ENCODE data around the gene PDCD7. TPM values are rescaled to one million over a fixed set of nuclear protein-coding genes. Genes with fewer than 3 reads are reported as not detected.

The PDCD7 gene
- polyA plus RNA-seq, 1 of the 3 experiments (the other 2 are of a cell fraction) = 15.3 TPM

DNA sequence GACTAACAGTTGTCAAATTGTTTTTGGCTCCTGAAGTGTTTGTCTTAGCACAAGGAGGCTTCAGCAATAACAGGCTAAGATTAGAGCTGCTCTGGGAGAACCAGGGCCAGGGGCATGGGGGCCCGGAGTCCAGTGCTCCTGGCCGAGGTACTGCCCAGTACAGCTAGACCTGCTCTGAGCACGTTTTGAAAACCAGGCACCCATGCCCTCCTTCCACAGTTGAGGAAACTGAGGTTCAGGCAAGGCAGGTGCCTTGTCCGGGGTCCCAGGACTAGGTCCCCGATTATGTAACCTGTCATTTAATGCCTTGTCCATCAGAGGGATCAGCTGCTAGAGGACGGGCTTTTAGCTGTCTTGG is 37.9 kb downstream of the PDCD7 start:
- Histone ChIP-seq H3F3A (replicated peaks; ENCODE audit: insufficient read depth) (no peaks in the 10 kb centered on the region), H3K36me3 (replicated peaks in 1 of 2; ENCODE audit: control insufficient read depth in 1 of 2, insufficient read depth in 2 of 2, low read length in 1 of 2) (peaks cover 7 to 51% of the 10 kb centered on the region in 2 experiments), H3K9me3 (no peaks in the 10 kb centered on the region), H3K9ac (no peak overlapping the region), H4K20me1 (ENCODE audit: insufficient read depth) (no peaks in the 10 kb centered on the region), H3K27me3 (ENCODE audit: insufficient read depth) (no peaks in the 10 kb centered on the region), H3K27ac (ENCODE audit: low read depth in 2 of 2, low read length in 1 of 2) (no peak overlapping the region), H3K4me3 (ENCODE audit: low read depth in 2 of 2, low read length in 1 of 2) (no peak overlapping the region), H3K79me2 (ENCODE audit: insufficient read depth) (no peaks in the 10 kb centered on the region), H3K9me2 (no peaks in the 10 kb centered on the region), H3K4me1 (ENCODE audit: control insufficient read depth in 1 of 2, insufficient read depth in 2 of 2, low read depth in 1 of 2, low read length in 1 of 2) (no peaks in the 10 kb centered on the region; a peak in 1 of 4 replicates), H2AFZ (ENCODE audit: low read depth) (no peak overlapping the region), H3K4me2 (no peak overlapping the region)
- no peak for TF ChIP-seq RAD21 (IDR thresholded peaks at IDR 0.05; ENCODE audit: low read length)
- TF ChIP-seq, protein P1, sequence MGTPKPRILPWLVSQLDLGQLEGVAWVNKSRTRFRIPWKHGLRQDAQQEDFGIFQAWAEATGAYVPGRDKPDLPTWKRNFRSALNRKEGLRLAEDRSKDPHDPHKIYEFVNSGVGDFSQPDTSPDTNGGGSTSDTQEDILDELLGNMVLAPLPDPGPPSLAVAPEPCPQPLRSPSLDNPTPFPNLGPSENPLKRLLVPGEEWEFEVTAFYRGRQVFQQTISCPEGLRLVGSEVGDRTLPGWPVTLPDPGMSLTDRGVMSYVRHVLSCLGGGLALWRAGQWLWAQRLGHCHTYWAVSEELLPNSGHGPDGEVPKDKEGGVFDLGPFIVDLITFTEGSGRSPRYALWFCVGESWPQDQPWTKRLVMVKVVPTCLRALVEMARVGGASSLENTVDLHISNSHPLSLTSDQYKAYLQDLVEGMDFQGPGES (IDR thresholded peaks at IDR 0.05; ENCODE audit: low read depth, low read length) = no peak
- CTCF ChIA-PET = interaction anchor here (1.2 to 2.1 kb wide), 4 partner anchors 9 to 62 kb away, joined by 3 to 6 read pairs (median 4); no protein-coding TSS in a partner anchor
- DNase-seq = no peak
- POLR2A ChIA-PET = no interaction called here
- WGBS (ENCODE audit: low lambda C conversion rate) = 87% methylated on average over 4 of the region's 6 CpGs

DNA sequence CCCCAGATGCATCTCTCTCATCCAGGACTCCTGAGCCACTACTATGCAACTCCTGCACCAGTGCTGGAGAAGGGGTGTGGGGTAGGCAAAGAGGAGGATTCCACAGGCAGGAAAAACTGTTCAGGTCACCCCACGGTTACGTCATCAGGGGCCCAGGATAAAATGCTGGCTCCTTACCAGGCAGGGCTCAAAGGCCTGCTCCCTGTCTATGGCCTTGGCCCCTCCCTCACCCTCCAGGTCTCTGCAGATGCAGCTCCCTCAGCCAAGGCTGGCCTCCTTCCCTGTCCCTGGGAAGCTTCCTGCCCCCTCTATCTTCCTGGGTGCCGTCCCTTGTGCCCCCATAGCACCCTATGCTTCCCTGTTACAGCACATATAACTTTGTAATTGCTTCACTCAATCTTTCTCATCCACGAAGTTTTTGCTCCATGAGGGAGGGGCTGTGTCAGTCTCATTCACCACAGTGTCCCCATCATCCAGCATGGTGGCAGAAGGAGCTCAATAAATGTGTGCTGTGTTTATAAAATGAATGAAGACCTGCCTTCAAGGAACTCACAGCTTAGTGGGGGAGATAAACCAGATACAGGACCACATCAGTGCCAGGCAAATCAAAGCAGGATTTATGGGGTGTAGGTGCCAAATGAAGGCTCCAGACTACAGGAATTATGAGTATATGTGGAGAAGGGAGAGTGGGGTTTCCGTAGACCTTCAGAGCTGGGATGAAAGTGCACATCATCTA is 38.4 kb downstream of the PDCD7 start:
- ChIA-PET POLR2A (no interaction called here), CTCF (interaction anchor here (1.2 to 2.1 kb wide), 5 partner anchors 8 to 62 kb away, joined by 3 to 9 read pairs (median 4); no protein-coding TSS in a partner anchor)
- no peak overlapping the region for H2AFZ ChIP-seq (ENCODE audit: low read depth)
- H3K9me2 ChIP-seq = no peaks in the 10 kb centered on the region
- WGBS (ENCODE audit: low lambda C conversion rate) = 86% methylated on average over 5 of the region's 5 CpGs
- H4K20me1 ChIP-seq (ENCODE audit: insufficient read depth) = no peaks in the 10 kb centered on the region
- no peak overlapping the region for H3K27ac ChIP-seq (ENCODE audit: low read depth in 2 of 2, low read length in 1 of 2)
- no peaks in the 10 kb centered on the region for H3K79me2 ChIP-seq (ENCODE audit: insufficient read depth)
- H3K36me3 ChIP-seq (replicated peaks in 1 of 2; ENCODE audit: control insufficient read depth in 1 of 2, insufficient read depth in 2 of 2, low read length in 1 of 2) = peaks cover 4 to 46% of the 10 kb centered on the region in 2 experiments
- H3K4me2 ChIP-seq = no peak overlapping the region
- H3K9me3 ChIP-seq = no peaks in the 10 kb centered on the region
- no peaks in the 10 kb centered on the region for H3K27me3 ChIP-seq (ENCODE audit: insufficient read depth)
- H3K4me3 ChIP-seq (ENCODE audit: low read depth in 2 of 2, low read length in 1 of 2) = no peak overlapping the region
- DNase-seq = no peak
- no peaks in the 10 kb centered on the region for H3F3A ChIP-seq (replicated peaks; ENCODE audit: insufficient read depth)
- H3K9ac ChIP-seq = no peak overlapping the region
- TF ChIP-seq YY1 (IDR thresholded peaks at IDR 0.05; ENCODE audit: low read depth) (no peak), FOXM1 (IDR thresholded peaks at IDR 0.05; ENCODE audit: low read depth) (no peak), TEAD4 (IDR thresholded peaks at IDR 0.05; ENCODE audit: borderline replicate concordance, insufficient read depth) (no peak), SIN3A (IDR thresholded peaks at IDR 0.05; ENCODE audit: borderline replicate concordance, low read depth, low read length) (no peak), JUND (IDR thresholded peaks at IDR 0.05) (no peak), FOSL2 (IDR thresholded peaks at IDR 0.05; ENCODE audit: borderline replicate concordance, low read depth) (no peak)
- TF ChIP-seq, protein P2, sequence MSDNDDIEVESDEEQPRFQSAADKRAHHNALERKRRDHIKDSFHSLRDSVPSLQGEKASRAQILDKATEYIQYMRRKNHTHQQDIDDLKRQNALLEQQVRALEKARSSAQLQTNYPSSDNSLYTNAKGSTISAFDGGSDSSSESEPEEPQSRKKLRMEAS (IDR thresholded peaks at IDR 0.05; ENCODE audit: low read depth) = no peak
- TF ChIP-seq, protein P3, sequence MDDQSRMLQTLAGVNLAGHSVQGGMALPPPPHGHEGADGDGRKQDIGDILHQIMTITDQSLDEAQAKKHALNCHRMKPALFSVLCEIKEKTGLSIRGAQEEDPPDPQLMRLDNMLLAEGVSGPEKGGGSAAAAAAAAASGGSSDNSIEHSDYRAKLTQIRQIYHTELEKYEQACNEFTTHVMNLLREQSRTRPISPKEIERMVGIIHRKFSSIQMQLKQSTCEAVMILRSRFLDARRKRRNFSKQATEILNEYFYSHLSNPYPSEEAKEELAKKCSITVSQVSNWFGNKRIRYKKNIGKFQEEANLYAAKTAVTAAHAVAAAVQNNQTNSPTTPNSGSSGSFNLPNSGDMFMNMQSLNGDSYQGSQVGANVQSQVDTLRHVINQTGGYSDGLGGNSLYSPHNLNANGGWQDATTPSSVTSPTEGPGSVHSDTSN (IDR thresholded peaks at IDR 0.05) = no peak
- H3K4me1 ChIP-seq (ENCODE audit: control insufficient read depth in 1 of 2, insufficient read depth in 2 of 2, low read depth in 1 of 2, low read length in 1 of 2) = no peaks in the 10 kb centered on the region; a peak in 1 of 4 replicates
